ENCODE results near the gene PADI3.

The PADI3 gene, protein sequence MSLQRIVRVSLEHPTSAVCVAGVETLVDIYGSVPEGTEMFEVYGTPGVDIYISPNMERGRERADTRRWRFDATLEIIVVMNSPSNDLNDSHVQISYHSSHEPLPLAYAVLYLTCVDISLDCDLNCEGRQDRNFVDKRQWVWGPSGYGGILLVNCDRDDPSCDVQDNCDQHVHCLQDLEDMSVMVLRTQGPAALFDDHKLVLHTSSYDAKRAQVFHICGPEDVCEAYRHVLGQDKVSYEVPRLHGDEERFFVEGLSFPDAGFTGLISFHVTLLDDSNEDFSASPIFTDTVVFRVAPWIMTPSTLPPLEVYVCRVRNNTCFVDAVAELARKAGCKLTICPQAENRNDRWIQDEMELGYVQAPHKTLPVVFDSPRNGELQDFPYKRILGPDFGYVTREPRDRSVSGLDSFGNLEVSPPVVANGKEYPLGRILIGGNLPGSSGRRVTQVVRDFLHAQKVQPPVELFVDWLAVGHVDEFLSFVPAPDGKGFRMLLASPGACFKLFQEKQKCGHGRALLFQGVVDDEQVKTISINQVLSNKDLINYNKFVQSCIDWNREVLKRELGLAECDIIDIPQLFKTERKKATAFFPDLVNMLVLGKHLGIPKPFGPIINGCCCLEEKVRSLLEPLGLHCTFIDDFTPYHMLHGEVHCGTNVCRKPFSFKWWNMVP

DNA sequence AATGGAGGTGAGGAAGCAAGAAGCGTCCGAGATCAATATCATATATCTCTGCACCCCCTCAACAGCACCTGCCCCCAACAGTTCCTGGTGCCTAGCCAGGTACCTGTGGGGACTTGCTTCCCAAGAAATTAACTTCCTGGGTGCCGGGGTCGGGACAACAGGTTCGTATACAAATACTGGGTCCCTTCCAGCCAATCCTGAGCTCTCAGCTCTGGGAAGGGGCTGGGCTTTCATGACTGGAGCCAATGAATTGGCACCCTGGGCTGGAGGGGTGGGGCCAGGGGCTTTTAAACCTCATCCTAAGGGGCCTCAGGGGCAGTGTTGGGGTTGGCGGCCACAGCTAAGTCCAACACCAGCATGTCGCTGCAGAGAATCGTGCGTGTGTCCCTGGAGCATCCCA is at the start of gene PADI3:
TSS of gene PADI3 (plus strand) at position 318 of the 400 bp plus-strand sequence. CDS start at position 358, 40 bp downstream.
- DNase-seq (ENCODE audit: insufficient read length, low spot score) (no peak), FAIRE-seq (no peak)
- no peak for TF ChIP-seq POLR2A (IDR thresholded peaks at IDR 0.05; ENCODE audit: low read depth, low read length)

DNA sequence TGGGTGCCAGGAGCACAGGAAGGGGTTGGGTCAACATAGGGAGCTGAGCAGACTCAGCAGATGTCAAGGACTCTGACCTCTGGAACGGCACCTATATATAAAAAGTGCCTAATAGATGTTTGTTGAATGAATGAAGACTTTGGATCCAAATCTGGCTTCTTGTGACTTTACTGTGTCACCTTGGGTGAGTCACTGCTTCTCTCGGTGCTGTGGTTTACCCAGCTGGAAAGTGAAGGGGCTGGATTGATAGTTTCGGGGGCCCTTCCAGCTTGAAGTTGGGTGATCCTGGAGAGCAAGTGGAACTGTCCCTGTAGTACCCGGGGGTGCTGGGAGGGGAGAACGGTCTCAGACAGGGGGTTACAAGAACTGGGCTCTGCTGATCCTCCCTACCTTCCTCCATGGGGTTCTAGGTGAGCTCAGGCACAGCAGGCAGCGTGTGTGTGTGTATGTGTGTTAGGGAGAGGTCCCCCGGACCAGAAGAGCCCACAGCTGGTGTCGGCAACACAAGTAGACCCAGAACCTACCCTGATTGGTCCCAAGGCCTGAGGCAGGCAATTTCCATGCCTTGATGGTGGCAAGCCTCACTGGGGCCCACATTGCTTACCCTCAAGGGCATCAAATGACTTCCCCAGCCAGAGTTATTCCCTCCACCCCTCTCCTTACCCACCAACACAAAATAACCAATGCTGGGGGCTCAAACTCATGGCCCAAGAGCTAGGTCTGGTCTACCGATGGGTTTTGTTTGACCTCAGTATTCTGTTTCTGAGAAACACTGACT is 49.4 kb upstream of the PADI3 start:
- FAIRE-seq: no peak
- no peak for DNase-seq (ENCODE audit: insufficient read length, low spot score)
- TF ChIP-seq POLR2A (IDR thresholded peaks at IDR 0.05; ENCODE audit: low read depth, low read length): no peak

DNA sequence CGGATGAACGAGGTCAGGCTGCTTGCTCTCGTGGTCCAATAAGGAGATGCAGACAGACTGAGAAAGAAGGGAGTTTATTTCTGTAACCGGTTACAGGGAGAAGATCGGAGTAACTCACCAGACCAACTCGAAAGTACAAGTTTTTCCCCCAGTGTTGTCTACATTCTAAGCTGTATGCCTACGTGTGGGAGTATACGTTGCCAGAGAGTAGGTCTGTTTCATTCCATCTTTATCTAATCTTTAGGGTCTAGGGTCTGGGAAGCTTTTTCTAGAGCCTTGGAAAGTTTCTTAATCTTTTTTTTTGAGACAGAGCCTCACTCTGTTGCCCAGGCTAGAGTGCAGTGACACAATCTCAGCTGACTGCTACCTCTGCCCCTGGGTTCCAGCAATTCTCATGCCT is 48.7 kb upstream of the PADI3 start:
- DNase-seq (ENCODE audit: insufficient read length, low spot score) (no peak), FAIRE-seq (no peak)

DNA sequence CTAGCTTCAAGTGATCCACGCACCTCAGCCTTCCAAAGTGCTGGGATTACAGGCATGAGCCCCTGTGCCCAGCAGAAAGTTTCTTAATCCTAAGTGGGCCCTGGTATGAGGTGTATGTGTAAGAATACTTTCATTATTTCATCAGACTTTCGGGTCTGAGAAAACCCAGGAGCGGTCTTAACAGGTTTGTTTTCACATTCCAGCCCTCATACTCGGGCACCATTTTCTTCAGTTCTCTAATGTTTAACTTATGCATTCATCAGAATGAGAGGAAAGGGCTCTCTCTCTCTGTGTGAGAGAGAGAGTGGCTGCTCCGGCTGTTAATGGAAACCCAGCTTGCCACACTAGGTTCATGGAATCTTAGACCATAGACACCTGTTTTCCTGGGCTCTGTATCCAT is 48.1 kb upstream of the PADI3 start:
- FAIRE-seq (no peak), DNase-seq (ENCODE audit: insufficient read length, low spot score) (no peak)
- no peak for TF ChIP-seq POLR2A (IDR thresholded peaks at IDR 0.05; ENCODE audit: low read depth, low read length)

More for the DNA sequence above, 48.7 kb upstream of the PADI3 start:
- no peak for TF ChIP-seq POLR2A (IDR thresholded peaks at IDR 0.05; ENCODE audit: low read depth, low read length)

DNA sequence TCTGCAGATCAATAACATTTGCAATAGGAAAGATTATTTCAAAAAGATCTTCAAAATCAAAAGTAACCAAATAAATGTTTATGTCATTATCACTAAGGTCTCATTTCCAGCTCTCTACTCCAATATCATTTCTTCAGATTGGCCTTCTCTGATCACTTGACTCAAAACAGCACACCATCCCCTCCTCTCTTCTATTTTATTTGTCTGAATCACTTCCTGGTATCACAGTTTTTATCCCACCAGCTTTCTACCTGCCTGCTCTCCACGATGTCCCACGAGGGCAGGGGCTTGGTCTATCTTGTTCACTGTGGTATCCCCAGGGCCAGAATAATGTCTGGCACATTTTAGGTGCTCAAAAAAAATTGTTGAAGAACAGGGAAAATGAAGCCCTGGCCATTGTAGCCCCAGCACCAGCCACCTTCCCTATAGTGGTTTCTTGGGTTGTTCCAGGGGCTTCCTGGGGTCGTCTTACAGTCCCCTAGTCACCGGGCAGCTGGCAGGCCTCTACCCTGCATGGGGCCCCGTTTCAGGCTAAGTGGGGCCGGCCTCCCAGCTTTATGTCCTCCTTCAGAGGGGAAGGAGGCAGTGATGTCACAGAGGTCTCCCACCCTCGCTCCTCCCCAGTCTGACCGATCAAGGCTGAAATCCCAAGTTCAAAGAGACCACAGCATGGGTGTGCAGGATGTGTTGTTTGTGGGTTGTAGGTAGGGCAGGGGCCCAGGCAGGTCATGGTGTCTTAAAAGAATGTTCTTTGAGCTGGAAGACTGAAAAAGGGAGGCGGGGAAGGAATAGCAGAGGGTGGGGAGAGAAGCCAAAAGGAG is 47.5 kb upstream of the PADI3 start:
- DNase-seq (ENCODE audit: insufficient read length, low spot score) (no peak), FAIRE-seq (no peak)
- TF ChIP-seq POLR2A (IDR thresholded peaks at IDR 0.05; ENCODE audit: low read depth, low read length): no peak

DNA sequence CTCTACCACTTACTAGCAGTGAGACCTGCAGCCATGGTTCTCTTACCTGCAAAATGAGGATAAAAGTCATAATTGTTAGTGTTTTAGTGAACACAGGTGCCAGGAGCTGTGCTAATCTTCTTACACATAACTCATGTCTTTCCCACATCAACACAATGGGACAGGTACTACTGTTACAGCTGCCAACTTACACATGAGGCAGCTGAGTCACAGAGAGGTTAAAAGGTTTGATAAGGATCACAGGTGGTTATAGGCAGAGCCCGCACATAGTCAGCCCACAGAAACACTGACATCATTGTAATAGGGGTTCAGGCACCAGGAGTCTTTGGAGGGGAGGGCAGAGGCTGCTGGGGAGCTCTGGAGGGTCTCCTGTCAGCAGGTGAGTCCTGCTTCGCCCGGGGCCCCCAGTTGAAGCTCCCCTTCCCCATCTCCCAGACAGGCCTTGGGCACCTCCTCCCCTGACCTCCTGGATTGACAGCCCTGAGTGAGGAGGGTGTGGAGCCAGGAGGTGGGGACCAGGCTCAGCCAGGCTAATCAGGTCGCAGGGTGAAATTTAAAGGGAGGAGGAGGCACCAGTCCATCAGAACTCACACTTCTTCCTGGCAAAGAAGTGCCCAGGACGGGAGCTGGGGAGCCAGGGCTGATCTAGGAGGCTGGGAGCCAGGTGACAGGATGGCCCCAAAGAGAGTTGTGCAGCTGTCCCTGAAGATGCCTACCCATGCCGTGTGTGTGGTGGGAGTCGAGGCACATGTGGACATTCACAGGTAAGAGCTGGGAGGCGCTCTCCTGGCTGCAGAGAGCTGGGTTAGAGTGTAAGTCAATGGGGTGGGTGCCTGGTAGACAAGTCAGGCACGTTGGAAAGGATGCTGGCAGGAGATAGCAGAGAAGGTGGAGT is 44.1 kb upstream of the PADI3 start, which contains the start of gene PADI1:
TSS of gene PADI1 (plus strand) at position 583 of the 895 bp plus-strand sequence. CDS start at position 673, 90 bp downstream.
- TF ChIP-seq POLR2A (IDR thresholded peaks at IDR 0.05; ENCODE audit: low read depth, low read length): no peak
- no peak for FAIRE-seq
- no peak for DNase-seq (ENCODE audit: insufficient read length, low spot score)

DNA sequence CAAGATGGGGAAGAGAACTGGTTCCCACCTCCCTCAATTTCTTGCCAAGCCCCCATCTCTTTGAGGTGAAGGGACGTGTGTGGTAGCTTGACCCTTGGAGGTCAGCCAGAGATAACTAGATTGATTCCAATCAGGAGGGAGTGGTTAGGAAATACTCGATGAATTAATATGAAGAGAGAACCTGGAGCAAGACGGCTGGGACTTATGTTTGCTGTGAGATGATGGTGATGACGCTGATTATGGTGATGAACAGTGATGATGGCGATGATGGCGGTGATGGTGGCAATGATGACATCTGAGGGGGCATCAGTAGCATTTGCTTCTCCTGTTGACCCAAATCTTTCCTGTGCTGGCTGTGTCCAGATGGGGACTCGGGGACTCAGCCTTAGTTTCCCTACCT is 43.2 kb upstream of the PADI3 start:
- TF ChIP-seq POLR2A (IDR thresholded peaks at IDR 0.05; ENCODE audit: low read depth, low read length): no peak
- no peak for FAIRE-seq
- no peak for DNase-seq (ENCODE audit: insufficient read length, low spot score)

DNA sequence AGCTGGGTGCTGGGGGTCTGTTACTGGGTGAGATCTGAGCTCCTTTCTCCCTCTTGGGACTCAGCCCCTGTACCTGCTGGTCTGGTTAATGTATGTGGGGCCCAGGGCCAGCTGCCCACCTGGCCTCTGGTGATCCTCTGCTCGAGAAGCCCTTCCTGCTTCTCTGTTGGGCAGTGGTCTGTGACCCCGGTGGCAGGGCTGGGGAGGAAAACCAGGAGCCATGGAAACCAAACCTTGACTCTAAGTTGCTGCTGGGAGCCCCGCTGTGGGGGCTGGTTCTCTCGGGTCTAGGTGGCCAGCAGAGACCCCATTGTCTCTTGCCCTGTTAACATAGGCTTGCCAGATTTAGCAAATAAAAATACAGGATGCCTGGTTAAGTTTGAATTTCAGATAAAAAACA is 42.7 kb upstream of the PADI3 start:
- no peak for TF ChIP-seq POLR2A (IDR thresholded peaks at IDR 0.05; ENCODE audit: low read depth, low read length)
- DNase-seq (ENCODE audit: insufficient read length, low spot score): no peak
- FAIRE-seq: no peak

DNA sequence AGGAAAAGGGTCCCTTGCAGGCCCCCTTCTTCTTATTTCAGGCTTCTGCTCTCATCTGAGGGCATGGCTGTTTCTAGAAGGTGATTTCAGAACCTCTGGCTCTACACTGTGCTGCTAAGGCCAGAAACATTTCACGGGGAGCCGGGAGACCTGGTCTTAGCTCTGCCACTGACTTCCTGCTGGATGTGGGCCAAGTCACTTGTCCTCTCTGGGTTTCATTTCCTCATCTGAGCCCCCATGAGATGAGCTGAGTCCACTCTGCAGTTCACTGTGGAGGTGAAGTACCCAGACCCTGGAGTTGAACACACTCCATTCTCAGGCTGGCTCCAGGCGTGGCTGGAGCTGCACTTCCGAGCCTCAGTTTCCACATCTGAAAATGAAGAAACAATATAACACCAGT is 41.9 kb upstream of the PADI3 start:
- FAIRE-seq (no peak), DNase-seq (ENCODE audit: insufficient read length, low spot score) (no peak)

DNA sequence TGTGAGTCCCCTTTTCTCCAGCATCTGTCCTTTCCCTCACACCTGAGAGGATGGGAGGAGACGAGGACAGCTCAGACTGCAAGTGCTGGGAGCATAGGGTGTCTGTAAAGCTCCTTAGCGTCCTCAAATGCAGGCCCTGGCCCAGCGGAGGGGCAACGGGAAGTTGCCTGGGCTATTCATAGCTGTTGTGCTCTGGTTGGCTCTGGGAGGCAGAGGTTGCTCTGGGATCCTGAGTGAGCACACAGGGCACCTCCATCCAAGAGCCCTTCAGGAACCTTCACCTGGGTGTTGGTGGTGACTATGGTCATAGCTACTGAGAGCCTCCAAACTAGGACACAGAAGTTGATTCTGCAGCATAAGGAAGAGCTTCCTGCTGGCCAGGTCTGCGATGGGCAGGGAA is 41.4 kb upstream of the PADI3 start:
- TF ChIP-seq POLR2A (IDR thresholded peaks at IDR 0.05; ENCODE audit: low read depth, low read length): no peak
- no peak for FAIRE-seq
- DNase-seq (ENCODE audit: insufficient read length, low spot score): no peak

More for the DNA sequence above, 41.9 kb upstream of the PADI3 start:
- no peak for TF ChIP-seq POLR2A (IDR thresholded peaks at IDR 0.05; ENCODE audit: low read depth, low read length)

DNA sequence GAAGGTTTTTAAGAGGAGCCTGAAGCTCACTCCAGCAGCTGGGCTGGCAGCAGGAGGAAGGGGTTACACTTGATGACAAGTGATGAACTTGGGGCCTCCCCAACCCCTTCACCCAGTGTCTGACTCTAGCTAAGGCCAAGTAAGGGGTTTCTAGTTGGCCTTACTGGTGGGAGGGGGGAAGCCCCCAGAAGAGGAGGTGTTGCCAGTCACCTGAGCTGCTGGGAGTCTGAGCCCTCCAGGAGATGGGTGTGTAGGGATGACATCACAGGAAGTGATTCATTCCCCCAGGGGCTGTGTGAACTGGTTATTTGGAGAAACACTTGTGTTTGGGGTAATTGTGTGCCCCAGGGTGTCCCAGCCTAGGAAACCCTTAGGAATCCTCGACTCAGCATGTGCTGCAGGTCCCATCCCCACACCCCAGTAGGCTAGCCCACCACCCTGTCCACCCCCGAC is 40.9 kb upstream of the PADI3 start:
- FAIRE-seq (no peak), DNase-seq (ENCODE audit: insufficient read length, low spot score) (peak; percentile 75)
- TF ChIP-seq POLR2A (IDR thresholded peaks at IDR 0.05; ENCODE audit: low read depth, low read length): no peak

DNA sequence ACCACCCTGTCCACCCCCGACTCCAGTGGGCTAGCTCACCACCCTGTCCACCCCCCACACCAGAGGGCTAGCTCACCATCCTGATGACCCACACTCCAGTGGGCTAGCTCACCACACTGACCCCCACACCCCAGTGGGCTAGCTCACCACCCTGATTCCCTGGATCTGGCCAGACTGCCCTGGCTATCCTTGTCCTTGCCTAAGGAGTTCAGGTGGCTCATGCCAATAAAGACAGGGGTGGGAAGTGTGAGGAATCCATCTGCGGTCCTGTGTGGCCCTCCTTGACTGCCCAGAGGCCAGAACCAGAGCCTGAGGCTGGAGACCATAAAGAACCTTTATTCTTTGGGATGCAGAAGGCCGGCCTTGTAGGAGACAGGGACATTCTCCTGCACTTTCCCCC is 40.4 kb upstream of the PADI3 start:
- TF ChIP-seq POLR2A (IDR thresholded peaks at IDR 0.05; ENCODE audit: low read depth, low read length): no peak
- DNase-seq (ENCODE audit: insufficient read length, low spot score) (no peak), FAIRE-seq (no peak)

Data from H54 (cell line).